ENCODE measurements around the gene SNU13.

DNA sequence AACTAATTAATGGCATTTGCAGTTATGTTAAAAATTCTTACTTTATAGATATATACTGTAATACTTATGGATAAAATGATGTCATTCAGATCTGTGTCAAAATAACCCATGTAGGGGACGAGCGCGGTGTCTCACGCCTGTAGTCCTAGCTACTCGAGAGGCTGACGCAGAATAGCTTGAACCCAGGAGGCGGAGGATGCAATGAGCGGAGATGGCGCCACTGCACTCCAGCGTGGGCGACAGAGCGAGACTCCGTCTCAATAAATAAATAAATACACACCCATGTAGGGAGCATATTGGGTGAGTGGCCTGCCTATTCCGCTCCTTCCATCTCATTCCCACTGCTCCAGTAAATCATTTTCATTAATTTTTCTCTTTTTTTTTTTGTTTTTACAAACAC lies 7.1 kb downstream of the SNU13 start:
- TF ChIP-seq, protein P1, sequence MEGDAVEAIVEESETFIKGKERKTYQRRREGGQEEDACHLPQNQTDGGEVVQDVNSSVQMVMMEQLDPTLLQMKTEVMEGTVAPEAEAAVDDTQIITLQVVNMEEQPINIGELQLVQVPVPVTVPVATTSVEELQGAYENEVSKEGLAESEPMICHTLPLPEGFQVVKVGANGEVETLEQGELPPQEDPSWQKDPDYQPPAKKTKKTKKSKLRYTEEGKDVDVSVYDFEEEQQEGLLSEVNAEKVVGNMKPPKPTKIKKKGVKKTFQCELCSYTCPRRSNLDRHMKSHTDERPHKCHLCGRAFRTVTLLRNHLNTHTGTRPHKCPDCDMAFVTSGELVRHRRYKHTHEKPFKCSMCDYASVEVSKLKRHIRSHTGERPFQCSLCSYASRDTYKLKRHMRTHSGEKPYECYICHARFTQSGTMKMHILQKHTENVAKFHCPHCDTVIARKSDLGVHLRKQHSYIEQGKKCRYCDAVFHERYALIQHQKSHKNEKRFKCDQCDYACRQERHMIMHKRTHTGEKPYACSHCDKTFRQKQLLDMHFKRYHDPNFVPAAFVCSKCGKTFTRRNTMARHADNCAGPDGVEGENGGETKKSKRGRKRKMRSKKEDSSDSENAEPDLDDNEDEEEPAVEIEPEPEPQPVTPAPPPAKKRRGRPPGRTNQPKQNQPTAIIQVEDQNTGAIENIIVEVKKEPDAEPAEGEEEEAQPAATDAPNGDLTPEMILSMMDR (IDR thresholded peaks at IDR 0.05; ENCODE audit: borderline replicate concordance, extremely low read depth, low read length, poor library complexity, severe bottlenecking) = no peak
- no peak for TF ChIP-seq EZH2 (IDR thresholded peaks at IDR 0.05; ENCODE audit: borderline replicate concordance, low read depth, low read length, severe bottlenecking)
